OCI-LY3 (cell line): ENCODE results near the gene MCM3AP.

ENCODE experiments used
- H2AFZ ChIP-seq: fragments of 200-600, 300-600 bp; shearing (Covaris generic); 2 replicates; pipeline ENCODE4 v1.6.0; 2014; ENCODE audit warnings: antibody characterized with exemption, low read depth, low read length
- H3K27ac ChIP-seq: fragments of 200-600, 300-600 bp; sonication (generic); 2 replicates; pipeline ENCODE4 v1.5.1; 2014; ENCODE audit warnings: mild to moderate bottlenecking, low read length, moderate library complexity, mixed read lengths
- H3K27me3 ChIP-seq: fragments of 200-600, 300-600 bp; sonication (generic); 2 replicates; pipeline ENCODE4 v1.6.1; 2014; ENCODE audit warnings: low read depth, low read length, mixed read lengths
- H3K36me3 ChIP-seq: fragments of 200-600, 300-600 bp; sonication (generic); replicated peaks from 2 replicates; pipeline ENCODE3; 2014; ENCODE audit warnings: low read depth, low read length, mixed read lengths
- H3K4me1 ChIP-seq: fragments of 300-600, 200-600 bp; sonication (generic); 2 replicates; pipeline ENCODE4 v1.6.1; 2014; ENCODE audit warnings: low read length, mixed read lengths
- H3K4me2 ChIP-seq: fragments of 200-600, 300-600 bp; sonication (generic); 2 replicates; pipeline ENCODE4 v1.6.1; 2014; ENCODE audit warnings: low read length, mixed read lengths
- H3K4me3 ChIP-seq: fragments of 300-600, 200-600 bp; sonication (generic); 2 replicates; pipeline ENCODE4 v1.5.1; 2014; ENCODE audit warnings: antibody characterized with exemption, mild to moderate bottlenecking, low read length, moderate library complexity
- H3K79me2 ChIP-seq: fragments of 300-600, 200-600 bp; shearing (Covaris generic); 2 replicates; pipeline ENCODE4 v1.6.1; 2014; ENCODE audit warnings: mild to moderate bottlenecking, low read length, mixed read lengths
- H3K9ac ChIP-seq: fragments of 300-600, 200-600 bp; shearing (Covaris generic); 2 replicates; pipeline ENCODE4 v1.6.0; 2014; ENCODE audit warnings: mild to moderate bottlenecking, low read length, moderate library complexity
- H3K9me3 ChIP-seq: fragments of 200-600, 300-600 bp; shearing (Covaris generic); 2 replicates; pipeline ENCODE4 v1.6.1; 2014; ENCODE audit warnings: low read length, mixed read lengths; ENCODE audit not compliant: insufficient read depth
- H4K20me1 ChIP-seq: fragments of 200-600, 300-600 bp; sonication (generic); 2 replicates; pipeline ENCODE4 v1.6.1; 2016; ENCODE audit warnings: low read length, mixed read lengths; ENCODE audit not compliant: insufficient read depth
- EZH2phosphoT487 ChIP-seq: fragments of 200-600 bp; shearing (Covaris generic); IDR thresholded peaks from 2 replicates; pipeline ENCODE4 v1.6.1; 2018; ENCODE audit warnings: antibody characterized with exemption, mixed run types, low read depth
- TF ChIP-seq, protein P1 (sequence below): fragments of 200-600, 300-600 bp; sonication (generic); IDR thresholded peaks from 2 replicates; pipeline ENCODE4 v1.5.1; 2014; ENCODE audit warnings: antibody characterized with exemption, low read length, low read depth

Gene MCM3AP

GRCh38 chr21:46308431-46308830 lies 23.0 kb upstream of the MCM3AP start:
- H3K27ac ChIP-seq = no peak overlapping the region
- H3K4me3 ChIP-seq = no peak overlapping the region
- H2AFZ ChIP-seq = no peak overlapping the region
- no peak for TF ChIP-seq EZH2phosphoT487
- TF ChIP-seq, protein P1, sequence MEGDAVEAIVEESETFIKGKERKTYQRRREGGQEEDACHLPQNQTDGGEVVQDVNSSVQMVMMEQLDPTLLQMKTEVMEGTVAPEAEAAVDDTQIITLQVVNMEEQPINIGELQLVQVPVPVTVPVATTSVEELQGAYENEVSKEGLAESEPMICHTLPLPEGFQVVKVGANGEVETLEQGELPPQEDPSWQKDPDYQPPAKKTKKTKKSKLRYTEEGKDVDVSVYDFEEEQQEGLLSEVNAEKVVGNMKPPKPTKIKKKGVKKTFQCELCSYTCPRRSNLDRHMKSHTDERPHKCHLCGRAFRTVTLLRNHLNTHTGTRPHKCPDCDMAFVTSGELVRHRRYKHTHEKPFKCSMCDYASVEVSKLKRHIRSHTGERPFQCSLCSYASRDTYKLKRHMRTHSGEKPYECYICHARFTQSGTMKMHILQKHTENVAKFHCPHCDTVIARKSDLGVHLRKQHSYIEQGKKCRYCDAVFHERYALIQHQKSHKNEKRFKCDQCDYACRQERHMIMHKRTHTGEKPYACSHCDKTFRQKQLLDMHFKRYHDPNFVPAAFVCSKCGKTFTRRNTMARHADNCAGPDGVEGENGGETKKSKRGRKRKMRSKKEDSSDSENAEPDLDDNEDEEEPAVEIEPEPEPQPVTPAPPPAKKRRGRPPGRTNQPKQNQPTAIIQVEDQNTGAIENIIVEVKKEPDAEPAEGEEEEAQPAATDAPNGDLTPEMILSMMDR = no peak
- H4K20me1 ChIP-seq = no peaks in the 10 kb centered on the region
- H3K79me2 ChIP-seq = no peaks in the 10 kb centered on the region
- no peaks in the 10 kb centered on the region for H3K4me1 ChIP-seq
- no peaks in the 10 kb centered on the region for H3K27me3 ChIP-seq
- H3K9ac ChIP-seq = no peak overlapping the region
- H3K4me2 ChIP-seq = no peak overlapping the region
- H3K36me3 ChIP-seq = peaks cover 4% of the 10 kb centered on the region
- no peaks in the 10 kb centered on the region for H3K9me3 ChIP-seq

DNA sequence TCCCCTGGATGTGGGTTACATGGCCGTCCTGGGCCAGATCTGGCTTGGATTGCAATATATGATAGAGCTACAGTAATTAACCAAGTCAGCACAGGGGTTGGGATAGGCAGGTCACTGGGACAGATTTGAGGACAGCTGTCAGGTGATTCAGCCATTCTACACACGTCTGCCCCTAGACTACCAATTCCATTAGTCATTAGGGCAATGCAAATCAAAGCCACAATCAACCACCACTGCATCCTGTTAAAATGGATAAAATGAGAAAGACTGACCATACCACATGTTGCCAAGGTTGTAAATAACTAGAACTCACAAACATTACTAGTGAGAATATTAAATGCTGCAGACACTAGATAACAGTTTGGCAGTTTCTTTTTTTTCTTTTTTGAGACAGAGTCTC lies 22.2 kb upstream of the MCM3AP start:
- Histone ChIP-seq H3K36me3 (peaks cover 4% of the 10 kb centered on the region), H3K9ac (no peak overlapping the region)

DNA sequence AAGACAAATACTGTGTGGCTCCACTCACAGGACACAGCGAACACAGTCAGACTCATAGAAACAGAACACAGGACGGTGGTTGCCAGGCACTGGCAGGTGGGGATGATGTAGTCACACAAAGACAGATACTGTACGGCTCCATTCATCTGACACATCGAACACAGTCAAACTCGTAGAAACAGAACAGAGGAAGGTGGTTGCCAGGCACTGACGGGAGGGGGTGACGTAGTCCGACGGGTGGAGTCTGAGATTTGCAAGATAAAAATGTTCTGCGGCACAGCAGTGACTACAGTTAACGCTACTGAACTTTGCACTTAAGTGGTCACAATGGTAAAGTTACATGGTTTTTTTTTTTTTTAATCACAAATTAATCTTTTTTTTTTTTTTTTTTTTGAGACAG lies 19.5 kb upstream of the MCM3AP start:
- Histone ChIP-seq H3K79me2 (no peaks in the 10 kb centered on the region), H3K4me1 (no peaks in the 10 kb centered on the region), H3K27ac (no peak overlapping the region), H3K27me3 (no peaks in the 10 kb centered on the region), H4K20me1 (no peaks in the 10 kb centered on the region), H2AFZ (no peak overlapping the region), H3K36me3 (peaks cover 4% of the 10 kb centered on the region), H3K4me3 (no peak overlapping the region), H3K4me2 (no peak overlapping the region), H3K9me3 (no peaks in the 10 kb centered on the region), H3K9ac (no peak overlapping the region)
- TF ChIP-seq EZH2phosphoT487 = no peak
- TF ChIP-seq, protein P1 = no peak

More for the DNA sequence above, 22.2 kb upstream of the MCM3AP start:
- no peaks in the 10 kb centered on the region for H4K20me1 ChIP-seq
- H2AFZ ChIP-seq = no peak overlapping the region
- H3K4me1 ChIP-seq = no peaks in the 10 kb centered on the region
- H3K27me3 ChIP-seq = no peaks in the 10 kb centered on the region
- TF ChIP-seq, protein P1 = no peak
- TF ChIP-seq EZH2phosphoT487 = no peak
- H3K79me2 ChIP-seq = no peaks in the 10 kb centered on the region
- no peak overlapping the region for H3K4me2 ChIP-seq
- no peak overlapping the region for H3K4me3 ChIP-seq
- H3K27ac ChIP-seq = no peak overlapping the region
- H3K9me3 ChIP-seq = no peaks in the 10 kb centered on the region

DNA sequence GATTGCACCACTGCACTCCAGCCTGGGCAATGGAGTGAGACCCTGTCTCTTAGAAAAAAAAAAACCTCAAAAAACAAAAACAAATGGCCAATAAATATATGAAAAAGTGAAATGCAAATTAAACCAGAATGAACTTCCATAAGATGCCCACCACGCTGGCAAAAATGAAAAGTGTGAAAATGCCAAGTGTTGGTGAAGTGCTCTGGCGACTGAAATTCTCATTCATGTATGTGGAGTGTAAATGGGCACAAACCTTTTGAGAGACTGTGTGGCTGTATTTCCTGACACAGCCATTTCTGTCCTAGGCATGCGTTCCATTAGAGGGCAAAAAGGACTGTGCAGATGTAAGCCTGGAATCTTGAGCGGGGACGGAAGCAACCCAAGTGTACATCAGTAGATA lies 19.0 kb upstream of the MCM3AP start:
- Histone ChIP-seq H3K36me3 (peaks cover 4% of the 10 kb centered on the region), H3K4me2 (no peak overlapping the region), H3K4me3 (no peak overlapping the region), H4K20me1 (no peaks in the 10 kb centered on the region), H2AFZ (no peak overlapping the region), H3K9me3 (no peaks in the 10 kb centered on the region), H3K79me2 (no peaks in the 10 kb centered on the region), H3K27me3 (no peaks in the 10 kb centered on the region), H3K9ac (no peak overlapping the region), H3K4me1 (no peaks in the 10 kb centered on the region), H3K27ac (no peak overlapping the region)
- TF ChIP-seq EZH2phosphoT487 = no peak
- TF ChIP-seq, protein P1 = no peak
